ENCODE measurements around the gene LRP10. TPM values are rescaled to one million over a fixed set of nuclear protein-coding genes. Genes with fewer than 3 reads are reported as not detected.

LRP10 gene
- total and polyA plus RNA-seq, 2 experiments from 2014 or later = 56.2 to 117 TPM

- DNase-seq (ENCODE audit: low spot score) = no peak
- 98% methylated on average over 20 of the region's 20 CpGs for WGBS (ENCODE audit: low lambda C conversion rate, missing lambda C conversion rate)
- Histone ChIP-seq H4K20me1 (ENCODE audit: insufficient read depth, poor library complexity, severe bottlenecking) (no peaks in the 10 kb centered on the region), H3K9me2 (replicated peaks; ENCODE audit: insufficient read depth) (no peaks in the 10 kb centered on the region), H3K9me3 (ENCODE audit: low read depth) (no peaks in the 10 kb centered on the region), H3K4me1 (ENCODE audit: insufficient read depth) (peaks cover 7% of the 10 kb centered on the region), H3K4me3 (no peak overlapping the region), H3K4me2 (no peak overlapping the region), H3K79me2 (peaks cover 22% of the 10 kb centered on the region), H3K27me3 (no peaks in the 10 kb centered on the region), H2AFZ (no peak overlapping the region), H3K27ac (no peak overlapping the region), H3K36me3 (replicated peaks; ENCODE audit: insufficient read depth, low read depth) (no peaks in the 10 kb centered on the region)
- TF ChIP-seq EZH2 (IDR thresholded peaks at IDR 0.05; ENCODE audit: borderline replicate concordance) (no peak), EZH2phosphoT487 (IDR thresholded peaks at IDR 0.05; ENCODE audit: low read depth, severe bottlenecking, unreplicated experiment) (no peak), CTCF (IDR thresholded peaks at IDR 0.05; ENCODE audit: poor library complexity) (no peak)
These were observed 4.3 kb downstream of the LRP10 start for GRCh38 chr14:22875748-22876319.

- Histone ChIP-seq H3K4me2 (no peak overlapping the region), H3K4me1 (ENCODE audit: insufficient read depth) (peaks cover 8% of the 10 kb centered on the region), H3K36me3 (replicated peaks; ENCODE audit: insufficient read depth, low read depth) (no peaks in the 10 kb centered on the region), H4K20me1 (ENCODE audit: insufficient read depth, poor library complexity, severe bottlenecking) (no peaks in the 10 kb centered on the region), H3K9me3 (ENCODE audit: low read depth) (no peaks in the 10 kb centered on the region), H2AFZ (no peak overlapping the region), H3K27ac (no peak overlapping the region), H3K9me2 (replicated peaks; ENCODE audit: insufficient read depth) (no peaks in the 10 kb centered on the region), H3K79me2 (peaks cover 22% of the 10 kb centered on the region), H3K27me3 (no peaks in the 10 kb centered on the region), H3K4me3 (no peak overlapping the region)
- no peak for DNase-seq (ENCODE audit: low spot score)
- no peak for TF ChIP-seq CTCF (IDR thresholded peaks at IDR 0.05; ENCODE audit: poor library complexity)
- TF ChIP-seq EZH2phosphoT487 (IDR thresholded peaks at IDR 0.05; ENCODE audit: low read depth, severe bottlenecking, unreplicated experiment) = no peak
- no peak for TF ChIP-seq EZH2 (IDR thresholded peaks at IDR 0.05; ENCODE audit: borderline replicate concordance)
- 95% methylated on average over 19 of the region's 22 CpGs for WGBS (ENCODE audit: low lambda C conversion rate, missing lambda C conversion rate)
These were observed 5.5 kb downstream of the LRP10 start for GRCh38 chr14:22877000-22877501.

- Histone ChIP-seq H3K79me2 (peaks cover 14% of the 10 kb centered on the region), H3K4me3 (no peak overlapping the region), H4K20me1 (ENCODE audit: insufficient read depth, poor library complexity, severe bottlenecking) (no peaks in the 10 kb centered on the region), H2AFZ (no peak overlapping the region), H3K27ac (no peak overlapping the region), H3K9me2 (replicated peaks; ENCODE audit: insufficient read depth) (no peaks in the 10 kb centered on the region), H3K36me3 (replicated peaks; ENCODE audit: insufficient read depth, low read depth) (no peaks in the 10 kb centered on the region), H3K27me3 (no peaks in the 10 kb centered on the region), H3K9me3 (ENCODE audit: low read depth) (no peaks in the 10 kb centered on the region), H3K4me2 (no peak overlapping the region), H3K4me1 (ENCODE audit: insufficient read depth) (peaks cover 13% of the 10 kb centered on the region)
- no peak for DNase-seq (ENCODE audit: low spot score)
- TF ChIP-seq CTCF (IDR thresholded peaks at IDR 0.05; ENCODE audit: poor library complexity) (no peak), EZH2 (IDR thresholded peaks at IDR 0.05; ENCODE audit: borderline replicate concordance) (no peak), EZH2phosphoT487 (IDR thresholded peaks at IDR 0.05; ENCODE audit: low read depth, severe bottlenecking, unreplicated experiment) (no peak)
- WGBS (ENCODE audit: low lambda C conversion rate, missing lambda C conversion rate) = 88% methylated on average over 8 of the region's 8 CpGs
These were observed 7.0 kb downstream of the LRP10 start for GRCh38 chr14:22878271-22879246.

Measured in hepatocyte (in vitro differentiated cells).